Neural cell (in vitro differentiated cells): Measurements from ENCODE around the gene PCDH9. TPM values are rescaled to one million over a fixed set of nuclear protein-coding genes. Genes with fewer than 3 reads are reported as not detected.

Source experiments
- H2AFZ ChIP-seq: fragments of 200-600, 300-800 bp; sonication (generic), shearing (Covaris generic); 2 replicates; pipeline ENCODE4 v1.6.0; 2014; ENCODE audit warnings: low read depth, mild to moderate bottlenecking, antibody characterized with exemption, low read length, moderate library complexity
- H3F3A ChIP-seq: fragments of 200-600 bp; shearing (Covaris generic); 2 replicates; pipeline ENCODE4 v1.6.1; 2016; ENCODE audit warnings: mild to moderate bottlenecking, moderate library complexity, mixed read lengths, antibody characterized with exemption, low read length; ENCODE audit not compliant: insufficient read depth, poor library complexity, severe bottlenecking
- H3K27ac ChIP-seq: fragments of 200-600, 300-800 bp; sonication (generic), shearing (Covaris generic); 2 replicates; pipeline ENCODE4 v1.5.1; 2014; ENCODE audit warnings: mild to moderate bottlenecking, low read length, moderate library complexity
- H3K27me3 ChIP-seq: fragments of 300-800, 200-600 bp; sonication (generic), shearing (Covaris generic); 2 replicates; pipeline ENCODE4 v1.6.0; 2014; ENCODE audit warnings: mild to moderate bottlenecking, low read depth, low read length, moderate library complexity; ENCODE audit not compliant: insufficient read depth
- H3K36me3 ChIP-seq: fragments of 300-800, 200-600 bp; sonication (generic), shearing (Covaris generic); 2 replicates; pipeline ENCODE4 v1.5.1; 2014; ENCODE audit warnings: mild to moderate bottlenecking, antibody characterized with exemption, low read length, moderate library complexity; ENCODE audit not compliant: insufficient read depth
- H3K4me2 ChIP-seq: fragments of 300-800, 200-600 bp; sonication (generic), shearing (Covaris generic); 2 replicates; pipeline ENCODE4 v1.6.0; 2014; ENCODE audit warnings: mild to moderate bottlenecking, low read length
- H3K4me3 ChIP-seq: fragments of 300-800, 200-600 bp; sonication (generic), shearing (Covaris generic); 2 replicates; pipeline ENCODE4 v1.5.1; 2014; ENCODE audit warnings: mild to moderate bottlenecking, low read length, moderate library complexity
- H3K79me2 ChIP-seq: fragments of 200-600 bp; shearing (Covaris generic); replicated peaks from 2 replicates; pipeline ENCODE4 v1.6.0; 2014; ENCODE audit warnings: mild to moderate bottlenecking, low read length, moderate library complexity; ENCODE audit not compliant: insufficient read depth
- H3K9ac ChIP-seq: fragments of 300-800, 200-600 bp; sonication (generic), shearing (Covaris generic); 2 replicates; pipeline ENCODE4 v1.6.1; 2016; ENCODE audit warnings: mild to moderate bottlenecking, low read length, mixed read lengths
- H3K9me2 ChIP-seq: fragments of 200-600 bp; shearing (Covaris generic); 2 replicates; pipeline ENCODE4 v1.6.1; 2016; ENCODE audit warnings: mild to moderate bottlenecking, low read length, mixed read lengths; ENCODE audit not compliant: insufficient read depth
- H3K9me3 ChIP-seq: fragments of 200-600, 300-800 bp; sonication (generic), shearing (Covaris generic); 2 replicates; pipeline ENCODE4 v1.6.1; 2016; ENCODE audit warnings: mild to moderate bottlenecking, mixed run types, low read length, moderate library complexity, mixed read lengths
- H4K20me1 ChIP-seq: fragments of 200-600 bp; shearing (Covaris generic); 2 replicates; pipeline ENCODE4 v1.6.1; 2016; ENCODE audit warnings: mild to moderate bottlenecking, mixed run types; ENCODE audit not compliant: insufficient read depth
- CTCF ChIP-seq: fragments of 450-650 bp; IDR thresholded peaks from 2 replicates; pipeline ENCODE4 v1.5.1; 2014; ENCODE audit warnings: antibody characterized with exemption, mild to moderate bottlenecking, moderate library complexity; ENCODE audit not compliant: poor library complexity, severe bottlenecking
- EP300 ChIP-seq: fragments of 450-650 bp; conservative IDR thresholded peaks from 2 replicates; pipeline ENCODE4 v1.6.1; 2014; ENCODE audit warnings: antibody characterized with exemption, mild to moderate bottlenecking, moderate library complexity; ENCODE audit not compliant: poor library complexity, severe bottlenecking
- EZH2 ChIP-seq: fragments of 200-600, 300-800 bp; shearing (Covaris generic), sonication (generic); IDR thresholded peaks from 2 replicates; pipeline ENCODE4 v1.6.1; 2014; ENCODE audit warnings: antibody characterized with exemption, low read length, borderline replicate concordance, mild to moderate bottlenecking; ENCODE audit not compliant: insufficient read depth, poor library complexity, severe bottlenecking
- MXI1 ChIP-seq: fragments of 450-650 bp; conservative IDR thresholded peaks from 2 replicates; pipeline ENCODE4 v1.6.1; 2014; ENCODE audit warnings: antibody characterized with exemption, mild to moderate bottlenecking; ENCODE audit not compliant: poor library complexity, severe bottlenecking
- POLR2AphosphoS5 ChIP-seq: IDR thresholded peaks from 2 replicates; pipeline ENCODE4 v1.6.1; 2012
- RAD21 ChIP-seq: fragments of 450-650 bp; conservative IDR thresholded peaks from 2 replicates; pipeline ENCODE4 v1.6.1; 2014; ENCODE audit warnings: antibody characterized with exemption, mild to moderate bottlenecking, moderate library complexity
- REST ChIP-seq: IDR thresholded peaks from 2 replicates; pipeline ENCODE4 v1.6.1; 2012; ENCODE audit warnings: borderline replicate concordance
- SMC3 ChIP-seq: fragments of 450-650 bp; conservative IDR thresholded peaks from 2 replicates; pipeline ENCODE4 v1.6.1; 2014; ENCODE audit warnings: antibody characterized with exemption, mild to moderate bottlenecking, moderate library complexity; ENCODE audit not compliant: poor library complexity
- TAF1 ChIP-seq: IDR thresholded peaks from 2 replicates; pipeline ENCODE4 v1.6.1; 2012; ENCODE audit warnings: low read depth
- polyA plus RNA-seq: library from polyadenylated mRNA; depleted of rRNA; stranded (reverse); fragments of >200 nt; gene quantifications from 2 replicates; pipeline ENCODE4 v1.2.3, GENCODE V29; 2014

The PCDH9 gene
- polyA plus RNA-seq, 1 donor from 2014 or later, result 4.6 TPM

GRCh38 chr13:66858163-66858562 lies 372.0 kb downstream of the PCDH9 start:
- Histone ChIP-seq H4K20me1 (no peaks in the 10 kb centered on the region), H3K27me3 (no peaks in the 10 kb centered on the region), H3F3A (no peaks in the 10 kb centered on the region), H2AFZ (no peak overlapping the region), H3K4me3 (no peak overlapping the region), H3K79me2 (no peaks in the 10 kb centered on the region), H3K9ac (no peak overlapping the region), H3K9me2 (no peaks in the 10 kb centered on the region), H3K9me3 (no peaks in the 10 kb centered on the region), H3K36me3 (no peaks in the 10 kb centered on the region), H3K27ac (no peak overlapping the region), H3K4me2 (no peak overlapping the region)
- TF ChIP-seq CTCF, result no peak
- no peak for TF ChIP-seq TAF1
- no peak for TF ChIP-seq RAD21
- no peak for TF ChIP-seq REST
- TF ChIP-seq SMC3, result no peak
- TF ChIP-seq EZH2, result no peak
- TF ChIP-seq MXI1, result no peak
- TF ChIP-seq EP300, result no peak
- TF ChIP-seq POLR2AphosphoS5, result no peak

DNA sequence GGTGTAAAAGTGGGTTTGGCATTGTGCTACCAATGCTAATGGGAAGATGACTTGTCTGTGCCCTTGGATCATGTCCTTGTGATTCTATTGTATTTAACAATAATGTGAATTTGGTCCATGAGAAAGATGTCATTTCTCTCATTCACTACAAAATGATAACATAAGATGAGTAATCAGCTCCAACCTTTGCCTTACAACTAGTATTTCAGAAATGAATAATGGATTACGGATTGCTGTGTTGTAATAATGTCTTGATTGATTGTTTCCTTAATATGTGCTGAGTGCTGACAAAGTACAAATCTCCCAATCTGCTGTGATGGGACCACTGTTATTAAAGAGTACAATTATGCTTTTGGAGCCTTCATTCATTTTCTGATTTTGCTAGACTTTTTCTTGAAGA lies 375.0 kb downstream of the PCDH9 start:
- no peaks in the 10 kb centered on the region for H3K9me3 ChIP-seq
- no peaks in the 10 kb centered on the region for H3K79me2 ChIP-seq
- H4K20me1 ChIP-seq, result no peaks in the 10 kb centered on the region
- no peaks in the 10 kb centered on the region for H3K36me3 ChIP-seq
- H3F3A ChIP-seq, result no peaks in the 10 kb centered on the region
- H3K9ac ChIP-seq, result no peak overlapping the region
- no peak overlapping the region for H3K4me3 ChIP-seq
- TF ChIP-seq RAD21, result no peak
- no peak for TF ChIP-seq TAF1
- no peak for TF ChIP-seq EZH2
- TF ChIP-seq REST, result no peak
- no peak for TF ChIP-seq SMC3
- TF ChIP-seq EP300, result no peak
- no peak for TF ChIP-seq CTCF
- TF ChIP-seq MXI1, result no peak
- no peak for TF ChIP-seq POLR2AphosphoS5
- no peak overlapping the region for H3K4me2 ChIP-seq
- H3K27me3 ChIP-seq, result no peaks in the 10 kb centered on the region
- no peaks in the 10 kb centered on the region for H3K9me2 ChIP-seq
- H2AFZ ChIP-seq, result no peak overlapping the region
- no peak overlapping the region for H3K27ac ChIP-seq
